GM12891 (cell line): ENCODE measurements around the gene MICALL2.

Experiments
- DNase-seq: peaks from one replicate; pipeline ENCODE4 v3.0.0; 2011; ENCODE audit warnings: low spot score; ENCODE audit not compliant: insufficient read length
- FAIRE-seq: peaks from 2 replicates; lab custom pipeline; 2011; peaks lifted over from hg19 to GRCh38; lab: Jason Lieb, UNC
- PAX5 ChIP-seq: IDR thresholded peaks from 2 replicates; pipeline ENCODE4 v1.6.1; 2011; ENCODE audit warnings: low read length, moderate library complexity, mild to moderate bottlenecking; ENCODE audit not compliant: insufficient read depth, severe bottlenecking
- POLR2A ChIP-seq: IDR thresholded peaks from 2 replicates; pipeline ENCODE4 v1.6.1; 2011; ENCODE audit warnings: low read depth, low read length, control low read depth
- POLR2AphosphoS5 ChIP-seq: IDR thresholded peaks from 2 replicates; pipeline ENCODE4 v1.6.1; 2011; ENCODE audit warnings: low read depth, low read length, control low read depth
- POU2F2 ChIP-seq: IDR thresholded peaks from 2 replicates; pipeline ENCODE4 v1.6.1; 2011; ENCODE audit warnings: low read depth, mild to moderate bottlenecking, control low read depth, low read length, moderate library complexity
- SPI1 ChIP-seq: IDR thresholded peaks from 2 replicates; pipeline ENCODE4 v1.6.1; 2011; ENCODE audit warnings: low read depth, low read length, control low read depth
- TAF1 ChIP-seq: IDR thresholded peaks from 2 replicates; pipeline ENCODE4 v1.6.1; 2011; ENCODE audit warnings: low read depth, low read length, control low read depth

MICALL2 gene

DNA sequence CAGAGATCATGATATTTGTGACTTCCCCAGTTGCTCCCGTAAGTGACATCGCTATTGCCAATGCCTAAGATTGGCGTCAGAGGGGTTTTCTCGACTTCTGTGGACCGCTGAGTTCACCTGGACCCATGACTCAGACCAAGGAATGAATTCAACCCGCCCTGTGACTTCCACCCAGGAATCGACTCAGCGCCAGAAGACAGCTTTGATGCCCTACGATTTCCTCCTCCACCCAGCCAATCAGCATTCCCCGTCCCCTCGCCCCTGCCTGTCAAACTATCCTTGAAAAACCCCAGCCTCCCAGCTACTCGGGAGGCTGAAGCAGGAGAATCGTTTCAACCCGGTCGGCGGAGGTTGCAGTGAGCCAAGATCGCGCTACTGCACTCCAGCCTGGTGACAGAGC is 58.3 kb downstream of the MICALL2 start:
- TF ChIP-seq POU2F2 (no peak), PAX5 (no peak)
- DNase-seq = no peak
- no peak for FAIRE-seq

GRCh38 chr7:1400371-1400770 is 58.9 kb downstream of the MICALL2 start:
- FAIRE-seq (no peak), DNase-seq (no peak)
- no peak for TF ChIP-seq PAX5
- TF ChIP-seq TAF1 = no peak
- no peak for TF ChIP-seq SPI1
- TF ChIP-seq POU2F2 = no peak
- TF ChIP-seq POLR2AphosphoS5 = no peak
- TF ChIP-seq POLR2A = no peak

DNA sequence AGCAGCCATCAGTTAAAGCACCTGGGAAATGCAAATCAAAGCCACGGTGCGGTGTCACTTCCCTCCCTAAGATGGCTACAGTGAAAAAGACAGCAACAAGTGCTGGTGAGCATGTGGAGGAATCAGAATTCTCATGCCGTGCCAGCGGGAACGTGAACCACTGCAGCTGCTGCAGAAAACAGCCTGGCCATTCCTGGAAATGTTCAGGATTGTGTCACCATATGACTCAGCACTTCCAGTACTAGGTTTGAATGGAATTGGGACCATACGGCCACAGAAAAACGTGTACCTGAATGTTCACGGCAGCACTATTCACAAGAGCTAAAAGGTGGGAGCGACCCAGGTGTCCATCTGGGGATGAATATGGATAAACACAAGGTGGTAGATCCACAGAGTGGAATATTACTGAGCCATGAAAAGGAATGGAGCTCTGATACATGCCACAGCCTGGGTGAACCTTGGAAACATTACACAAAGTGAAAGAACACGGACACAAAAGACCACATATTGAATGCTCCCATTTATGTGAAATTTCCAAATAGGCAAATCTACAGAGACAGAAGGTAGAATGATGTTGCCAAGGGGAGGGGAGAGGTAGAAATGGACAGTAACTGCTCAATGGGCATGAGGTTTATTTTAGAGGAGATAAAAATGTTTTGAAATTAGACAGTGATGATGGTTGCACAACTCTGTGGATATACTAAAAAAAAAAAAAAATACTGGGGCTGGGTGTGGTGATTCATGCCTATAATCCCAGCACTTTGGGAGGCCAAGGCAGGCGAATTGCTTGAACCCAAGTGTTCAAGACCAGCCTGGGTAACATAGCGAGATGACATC is 61.6 kb downstream of the MICALL2 start:
- no peak for FAIRE-seq
- no peak for DNase-seq
- TF ChIP-seq SPI1 (no peak), TAF1 (no peak), POLR2A (no peak), POLR2AphosphoS5 (no peak), PAX5 (no peak), POU2F2 (no peak)

- no peak for FAIRE-seq
- DNase-seq = no peak
These were observed 63.1 kb downstream of the MICALL2 start for GRCh38 chr7:1396195-1396594.

GRCh38 chr7:1395211-1396070 is 63.8 kb downstream of the MICALL2 start:
- FAIRE-seq (no peak), DNase-seq (no peak)
- no peak for TF ChIP-seq TAF1
- no peak for TF ChIP-seq SPI1
- TF ChIP-seq POLR2A = no peak
- TF ChIP-seq POLR2AphosphoS5 = no peak
- TF ChIP-seq POU2F2 = no peak
- TF ChIP-seq PAX5 = no peak

More at GRCh38 chr7:1396195-1396594, 63.1 kb downstream of the MICALL2 start:
- TF ChIP-seq POLR2AphosphoS5 (no peak), SPI1 (no peak), POLR2A (no peak), PAX5 (no peak), TAF1 (no peak), POU2F2 (no peak)

- FAIRE-seq (no peak), DNase-seq (no peak)
- TF ChIP-seq PAX5 = no peak
These were observed 64.9 kb downstream of the MICALL2 start for GRCh38 chr7:1394371-1394770.

DNA sequence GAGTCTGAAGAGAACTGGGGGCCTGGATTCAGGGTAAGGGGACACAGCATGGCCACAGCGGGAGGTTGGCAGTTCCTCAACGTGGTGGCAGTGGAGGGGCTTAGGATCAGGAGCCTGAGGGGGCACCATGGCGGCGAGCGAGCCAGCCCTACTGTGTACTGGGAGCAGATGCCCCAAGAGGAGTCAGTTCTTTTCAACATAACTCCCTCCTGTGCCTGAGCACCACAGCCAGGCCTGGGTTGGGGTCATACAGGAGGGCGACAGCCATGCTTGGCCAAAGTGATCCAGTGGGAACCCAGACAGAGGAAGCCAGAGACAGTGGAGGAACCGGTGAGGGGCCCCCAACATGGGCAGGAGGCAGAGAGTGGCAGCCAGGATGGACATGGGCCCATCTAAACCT is 65.8 kb downstream of the MICALL2 start:
- no peak for DNase-seq
- no peak for TF ChIP-seq POU2F2
- no peak for FAIRE-seq

DNA sequence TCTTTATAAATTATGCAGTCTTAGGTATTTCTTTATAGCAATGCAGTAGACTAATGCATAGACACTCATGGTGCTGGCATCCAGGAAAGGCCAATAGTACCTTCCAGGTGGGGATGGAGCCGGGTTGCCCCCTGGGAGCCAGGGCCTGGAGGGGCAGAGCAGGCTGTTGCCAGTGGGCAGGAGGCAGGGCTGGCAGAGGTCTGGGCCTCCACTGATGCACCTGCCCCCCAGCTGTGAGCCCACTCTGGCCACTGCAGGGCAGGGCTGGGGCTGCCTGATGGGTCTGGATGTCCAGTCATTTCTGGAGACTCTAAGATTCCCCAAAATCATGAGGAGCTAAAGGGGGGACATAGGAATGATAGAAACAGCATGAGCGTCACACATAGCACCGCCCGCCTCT is 66.7 kb downstream of the MICALL2 start:
- no peak for FAIRE-seq
- TF ChIP-seq POLR2A (no peak), SPI1 (no peak), POLR2AphosphoS5 (no peak)
- no peak for DNase-seq

DNA sequence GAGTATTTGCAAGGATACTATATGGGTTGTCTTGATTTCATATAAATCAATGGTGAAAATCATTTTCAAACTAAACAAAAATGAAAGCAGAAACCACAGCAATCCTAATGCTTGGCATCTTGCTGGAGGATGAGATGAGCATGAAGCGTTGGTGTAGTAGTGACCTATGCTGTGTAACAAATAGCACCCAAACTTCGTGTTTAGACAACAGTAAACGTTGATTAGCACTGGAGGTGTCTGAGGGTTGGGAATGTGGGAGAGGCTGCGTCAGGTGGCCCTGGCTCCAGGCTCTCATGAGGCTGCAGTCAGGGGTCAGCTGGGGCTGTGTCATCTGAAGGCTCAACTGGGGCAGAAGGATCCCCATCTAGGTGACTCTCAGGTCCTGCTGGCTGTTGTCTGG is 67.8 kb downstream of the MICALL2 start:
- TF ChIP-seq PAX5 (no peak), POLR2AphosphoS5 (no peak), TAF1 (no peak), POLR2A (no peak), POU2F2 (no peak), SPI1 (no peak)
- FAIRE-seq = no peak

More for the DNA sequence above, 67.8 kb downstream of the MICALL2 start:
- DNase-seq = no peak
